ENCODE data around the gene OIP5.
A peak's percentile ranks its signal among the peaks of the same experiment; 100 is the strongest.
"Not testable (repeated sequence)": the region's sequence is repeated elsewhere in the genome, so short reads cannot be mapped to it uniquely, and the experiment has no call there.

OIP5 gene

DNA sequence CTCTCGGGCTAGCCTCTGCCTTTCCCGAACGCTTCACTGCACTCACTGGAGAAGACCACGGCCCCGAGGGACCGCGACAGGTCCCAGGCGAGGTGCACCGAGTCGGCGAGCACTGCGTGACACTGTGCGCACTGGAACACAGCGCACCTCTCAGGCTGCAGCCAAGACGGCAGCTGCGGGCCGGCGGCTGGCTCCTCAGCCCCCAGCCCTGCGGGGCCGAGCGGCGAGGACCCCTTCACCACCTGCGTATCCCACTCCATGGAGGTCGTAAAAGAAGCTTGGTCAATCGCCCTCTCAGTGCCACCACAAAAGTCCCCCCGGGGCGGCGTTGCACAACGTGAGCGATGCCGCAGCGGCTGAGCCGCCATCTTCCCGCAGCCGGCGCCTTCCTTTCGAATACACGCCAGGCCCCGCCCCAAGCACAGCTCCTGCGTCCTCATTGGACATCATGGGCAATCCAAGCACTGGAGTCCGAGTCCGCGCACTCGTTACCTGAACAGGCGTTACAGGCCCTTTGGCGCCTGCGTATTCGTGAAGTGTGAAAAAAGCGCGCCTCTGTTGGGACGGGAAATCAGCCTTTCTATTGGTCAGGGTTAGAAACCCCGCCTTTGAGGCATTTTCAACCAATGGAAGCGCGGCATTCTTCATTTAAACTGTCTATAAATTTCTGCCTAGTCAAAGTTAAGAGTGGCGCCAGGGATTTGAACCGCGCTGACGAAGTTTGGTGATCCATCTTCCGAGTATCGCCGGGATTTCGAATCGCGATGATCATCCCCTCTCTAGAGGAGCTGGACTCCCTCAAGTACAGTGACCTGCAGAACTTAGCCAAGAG lies at the start of gene OIP5, which contains the start of gene NUSAP1:
Gene OIP5 (minus strand): TSS at position 398 of the 832 bp plus-strand sequence. CDS start 30 bp downstream, at position 368.
Gene NUSAP1 (plus strand): TSS at position 688 of the 832 bp plus-strand sequence. CDS start 77 bp downstream, at position 765.
- peak; percentile 99 for DNase-seq

DNA sequence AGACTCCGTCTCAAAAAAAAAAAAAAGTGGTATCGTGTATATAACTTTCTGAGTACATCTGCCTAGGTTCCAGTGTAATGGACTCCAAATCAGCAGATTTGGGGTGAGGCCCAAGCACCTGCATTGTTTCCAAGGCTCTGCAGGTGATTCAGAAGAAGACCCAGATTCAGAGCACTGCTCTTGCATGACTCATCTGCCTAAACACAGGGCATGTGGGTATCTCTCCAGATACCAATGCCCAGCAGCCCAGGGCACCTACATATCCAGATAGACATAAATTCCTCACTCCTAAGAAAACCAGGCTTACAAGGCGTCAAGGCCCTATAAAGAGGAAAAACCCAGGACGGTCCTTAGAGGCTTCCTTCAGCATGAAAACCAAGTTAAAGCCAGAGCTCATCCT lies 45.6 kb upstream of the OIP5 start:
- DNase-seq, result no peak

DNA sequence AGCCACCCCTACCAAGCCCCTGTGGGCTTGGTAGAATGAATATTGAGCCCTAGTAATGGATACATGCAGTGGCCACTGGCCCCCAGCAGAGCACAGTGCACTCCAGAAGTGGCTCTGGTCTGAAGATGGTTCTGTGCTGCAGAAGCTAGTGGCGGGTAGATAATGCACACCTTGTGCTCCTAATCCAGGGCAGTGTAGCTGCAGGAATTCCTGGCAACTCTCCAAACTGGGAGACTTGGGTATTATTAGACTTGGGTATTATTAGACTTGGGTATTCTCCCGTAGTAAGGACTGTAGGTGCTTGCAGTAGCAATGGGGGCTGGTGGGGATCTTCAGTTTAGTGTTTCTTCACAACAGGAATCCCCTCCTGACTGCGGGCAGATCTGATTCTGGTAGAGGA lies 35.0 kb upstream of the OIP5 start:
- no peak for DNase-seq

- no peak for DNase-seq
Measured at GRCh38 chr15:41354371-41354770, 22.0 kb upstream of the OIP5 start.

GRCh38 chr15:41350057-41350717 lies 17.8 kb upstream of the OIP5 start:
- DNase-seq, result no peak

DNA sequence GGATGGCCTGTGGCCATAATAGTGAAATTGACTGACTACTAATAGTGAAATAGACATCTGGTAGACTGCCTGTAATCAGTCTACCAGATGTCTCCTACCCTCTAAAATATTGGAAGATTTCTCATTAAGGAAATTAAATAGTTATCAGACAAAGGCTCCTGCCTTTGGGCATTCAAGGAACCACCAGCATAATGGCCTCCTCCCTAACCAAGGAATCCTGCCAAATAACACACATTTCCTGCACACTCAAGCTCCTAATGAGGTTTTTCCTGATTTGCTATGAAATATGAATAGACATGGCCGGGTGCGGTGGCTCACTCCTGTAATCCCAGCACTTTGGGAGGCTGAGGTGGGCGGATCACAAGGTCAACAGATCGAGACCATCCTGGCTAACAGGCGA lies 14.8 kb upstream of the OIP5 start:
- DNase-seq, result no peak

GRCh38 chr15:41341519-41341918 lies 9.1 kb upstream of the OIP5 start:
- DNase-seq, result no peak

DNA sequence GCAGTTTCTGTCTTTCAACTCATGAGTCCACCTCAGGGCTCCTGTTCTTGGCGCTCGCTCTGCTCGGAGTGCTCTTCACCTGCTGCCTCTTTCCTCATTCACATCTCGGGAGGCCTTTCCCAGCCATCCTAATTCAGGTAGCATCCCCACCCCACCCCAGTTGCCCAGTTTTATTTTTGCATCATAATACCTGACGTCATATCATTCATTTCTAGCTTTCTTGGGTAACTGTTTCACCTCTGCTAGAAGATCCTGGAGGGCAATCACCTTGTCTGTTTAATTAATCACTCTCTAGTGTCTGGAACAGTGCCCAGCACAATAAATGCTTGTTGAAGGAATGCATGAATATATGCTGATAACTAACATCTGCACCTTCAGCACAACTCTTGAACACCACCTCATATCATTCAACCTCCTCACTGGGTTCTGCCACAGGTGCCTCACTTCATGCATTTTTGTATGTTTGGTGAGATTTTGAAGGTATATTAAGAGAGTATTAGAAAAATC lies 7.9 kb upstream of the OIP5 start:
- no peak for DNase-seq

GRCh38 chr15:41337631-41338522 lies 5.5 kb upstream of the OIP5 start:
- no peak for DNase-seq

GRCh38 chr15:41337047-41337446 lies 4.7 kb upstream of the OIP5 start:
- no peak for DNase-seq

DNA sequence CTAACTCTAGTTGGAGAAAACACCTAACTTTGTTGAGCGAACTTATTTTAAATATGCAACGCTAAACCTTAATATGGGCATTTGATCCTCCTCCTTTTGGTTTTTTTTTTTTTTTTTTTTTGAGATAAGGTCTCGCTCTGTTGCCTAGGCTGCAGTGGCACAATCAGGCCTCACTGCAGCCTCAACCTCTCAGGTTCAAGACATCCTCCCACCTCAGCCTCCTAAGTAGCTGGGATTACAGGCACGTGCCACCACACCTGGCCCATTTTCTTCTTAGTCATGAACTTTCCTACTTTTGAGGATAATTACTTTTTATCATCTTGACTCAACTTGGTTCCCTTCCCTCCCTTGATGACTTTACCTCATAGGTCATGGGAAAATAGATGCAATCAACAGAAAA lies 4.2 kb upstream of the OIP5 start:
- no peak for DNase-seq

DNA sequence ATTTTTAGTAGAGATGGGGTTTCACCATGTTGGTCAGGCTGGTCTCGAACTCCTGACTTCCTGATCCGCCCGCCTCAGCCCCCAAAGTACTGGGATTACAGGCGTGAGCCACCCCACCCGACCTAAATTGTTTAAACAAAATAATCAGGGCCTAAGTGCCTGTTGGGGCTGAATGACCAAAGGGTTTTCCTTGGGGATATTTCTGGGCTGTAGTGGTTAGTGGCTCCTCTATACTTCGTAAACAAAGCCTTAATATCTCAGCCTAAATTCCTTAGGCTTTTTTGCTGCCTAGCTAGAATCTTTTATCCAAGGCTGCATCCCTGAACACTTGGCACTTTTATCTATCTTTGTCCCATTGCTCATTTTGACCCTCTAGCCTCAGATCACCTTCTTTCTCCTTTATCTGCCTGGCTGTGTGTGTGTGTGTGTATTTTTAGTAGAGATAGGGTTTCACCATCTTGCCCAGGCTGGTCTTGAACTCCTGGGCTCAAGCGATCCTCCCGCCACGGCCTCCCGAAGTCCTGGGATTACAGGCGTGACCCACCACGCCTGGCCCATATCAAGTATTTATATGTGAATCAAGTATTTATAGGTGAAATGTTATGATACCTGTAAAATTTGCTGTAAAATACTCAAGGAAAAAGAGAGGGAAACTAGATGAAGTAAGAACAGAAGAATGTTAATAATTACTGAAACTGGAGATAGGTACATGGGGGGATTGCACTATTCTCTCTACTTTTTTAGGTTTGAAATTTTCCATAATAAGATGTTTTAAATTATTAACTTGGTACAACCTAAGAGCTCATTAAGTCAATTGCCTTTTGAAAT lies 2.1 kb upstream of the OIP5 start:
- DNase-seq, result no peak

DNA sequence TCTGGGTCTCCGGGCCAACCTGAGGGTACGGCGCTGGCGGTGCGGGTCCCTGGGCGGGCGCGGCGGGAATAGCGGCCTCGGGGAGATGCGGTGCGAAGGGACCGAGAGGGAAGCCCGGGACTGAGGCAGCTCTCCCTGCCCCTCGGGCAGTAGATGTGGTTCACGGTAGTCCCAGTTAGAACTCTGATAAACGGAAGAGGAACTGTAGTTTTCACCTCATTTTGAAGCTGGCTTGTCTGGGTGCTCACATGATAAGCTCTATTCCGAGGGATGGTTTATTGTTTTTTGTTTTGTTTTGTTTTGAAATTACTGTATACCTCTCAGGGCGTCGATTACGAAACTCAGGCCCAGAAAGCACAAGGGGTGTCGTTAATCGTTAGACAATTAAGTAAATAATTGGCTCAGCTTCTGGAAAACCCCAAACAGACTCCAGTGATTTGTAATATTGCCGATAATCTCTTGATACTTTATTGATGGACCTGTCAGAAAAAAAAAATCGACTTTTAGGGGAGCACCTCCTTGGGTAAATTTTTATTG lies 703 bp upstream of the OIP5 start:
- peak; percentile 58 for DNase-seq

- DNase-seq, result no peak
Measured at GRCh38 chr15:41331833-41332193, 578 bp downstream of the OIP5 start.

DNA sequence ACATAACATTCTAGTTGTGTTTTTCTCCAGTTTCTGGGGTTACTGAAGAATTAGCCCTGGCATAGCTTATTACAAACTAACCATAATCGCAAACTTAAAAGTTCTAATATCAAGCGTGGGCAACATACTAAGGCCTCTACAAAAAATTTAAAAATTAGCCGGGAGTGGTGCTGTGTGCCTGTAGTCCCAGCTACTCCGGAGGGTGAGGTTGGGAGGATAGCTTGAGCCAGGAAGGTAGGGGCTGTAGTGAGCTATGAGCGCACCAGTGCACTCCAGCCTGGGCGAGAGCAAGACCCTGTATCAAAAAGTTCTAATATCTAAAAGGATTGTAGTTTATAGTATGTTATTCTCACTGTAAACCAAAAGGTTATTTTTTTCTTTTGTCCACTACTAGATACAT lies 1.1 kb downstream of the OIP5 start:
- no peak for DNase-seq

GRCh38 chr15:41323611-41324010 lies 8.8 kb downstream of the OIP5 start:
- no peak for DNase-seq

GRCh38 chr15:41320805-41321330 lies 11.5 kb downstream of the OIP5 start:
- DNase-seq, result not testable (repeated sequence)

- DNase-seq, result no peak
Measured at GRCh38 chr15:41309226-41309905, 23.0 kb downstream of the OIP5 start.

DNA sequence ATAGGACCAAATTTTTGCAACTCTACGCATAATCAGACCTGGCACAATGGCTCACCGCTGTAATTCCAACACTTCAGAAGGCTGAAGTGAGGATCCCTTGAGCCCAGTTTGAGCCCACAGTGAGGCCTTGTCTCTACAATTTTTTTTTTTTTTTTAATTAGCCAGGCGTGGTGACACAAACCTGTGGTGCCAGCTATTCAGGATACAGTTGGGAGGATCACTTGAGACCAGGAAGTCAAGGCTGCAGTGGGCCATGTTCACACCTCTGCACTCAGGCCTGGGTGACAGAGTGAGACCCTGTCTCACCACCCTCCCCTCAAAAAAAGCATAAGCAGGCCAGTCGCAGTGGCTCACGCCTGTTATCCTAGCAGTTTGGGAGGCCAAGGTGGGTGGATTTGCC lies 24.7 kb downstream of the OIP5 start:
- DNase-seq, result no peak

GRCh38 chr15:41304149-41304770 lies 28.1 kb downstream of the OIP5 start:
- DNase-seq, result no peak

DNA sequence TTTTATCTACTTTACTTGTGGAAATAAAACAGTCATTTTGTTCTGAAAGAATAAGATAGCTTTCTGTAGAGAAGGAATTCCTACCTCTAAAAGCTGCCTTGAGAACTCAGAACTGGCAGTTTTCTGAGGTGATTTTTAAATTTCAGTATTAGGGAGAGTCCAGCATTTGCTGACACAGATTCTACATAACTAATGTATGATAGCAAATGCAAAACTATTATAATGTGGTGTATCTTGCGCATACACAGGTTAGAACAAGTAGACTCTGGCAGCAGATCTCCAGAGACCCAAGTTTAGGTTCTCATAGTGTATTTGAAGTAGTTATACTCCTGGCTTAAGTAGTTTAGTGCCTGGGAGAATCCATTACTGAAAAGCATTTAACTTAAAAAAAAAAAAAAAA lies 30.8 kb downstream of the OIP5 start:
- no peak for DNase-seq

All from NCI-H146 (cell line).